Activated T-cell treated with anti-CD3 and anti-CD28 coated beads, Interleukin-2, amount 50 U/mL, for 72 hours (primary cell): Measurements from ENCODE around the gene RERE. TPM values are rescaled to one million over a fixed set of nuclear protein-coding genes. Genes with fewer than 3 reads are reported as not detected.

Experiments
- ATAC-seq, 2 donors: fragments of 150-1000 bp; cut with Tn5 transposase; replicated peaks in 1 of 2; 2 replicates each; pipeline ENCODE4 v1.10.0; 2021; ENCODE audit warnings: moderate library complexity in 2 of 2, mild to moderate bottlenecking in 1 of 2
- DNase-seq, 2 donors: peaks; one replicate each; pipeline ENCODE4 v3.0.0; 2021 to 2022; ENCODE audit warnings: mixed read lengths in 1 of 2
- H3K27ac Mint-ChIP-seq: one replicate; pipeline ENCODE4 v1.8.0; 2022; ENCODE audit warnings: mild to moderate bottlenecking, moderate library complexity, mixed read lengths
- H3K27me3 Mint-ChIP-seq: one replicate; pipeline ENCODE4 v1.8.0; 2022; ENCODE audit warnings: low read depth, mixed read lengths
- H3K36me3 Mint-ChIP-seq, 2 donors: one replicate each; pipeline ENCODE4 v1.8.0; 2022; ENCODE audit warnings: mixed read lengths in 2 of 2, mild to moderate bottlenecking in 1 of 2; ENCODE audit not compliant: insufficient read depth in 2 of 2
- H3K4me1 Mint-ChIP-seq: one replicate; pipeline ENCODE4 v1.8.0; 2022; ENCODE audit warnings: low read depth, mixed read lengths
- H3K4me3 Mint-ChIP-seq, 2 donors: one replicate each; pipeline ENCODE4 v1.8.0; 2022; ENCODE audit warnings: mild to moderate bottlenecking in 2 of 2, mixed read lengths in 2 of 2, moderate library complexity in 2 of 2
- H3K9me3 Mint-ChIP-seq, 2 donors: one replicate each; pipeline ENCODE4 v1.8.0; 2022; ENCODE audit warnings: mixed read lengths in 2 of 2
- total RNA-seq, 2 donors: library from RNA; stranded (reverse); gene quantifications; one replicate each; pipeline ENCODE4 v1.2.3, GENCODE V29; 2022

Gene RERE
- total RNA-seq, 2 donors from 2014 or later, result 98.7 to 105 TPM

DNA sequence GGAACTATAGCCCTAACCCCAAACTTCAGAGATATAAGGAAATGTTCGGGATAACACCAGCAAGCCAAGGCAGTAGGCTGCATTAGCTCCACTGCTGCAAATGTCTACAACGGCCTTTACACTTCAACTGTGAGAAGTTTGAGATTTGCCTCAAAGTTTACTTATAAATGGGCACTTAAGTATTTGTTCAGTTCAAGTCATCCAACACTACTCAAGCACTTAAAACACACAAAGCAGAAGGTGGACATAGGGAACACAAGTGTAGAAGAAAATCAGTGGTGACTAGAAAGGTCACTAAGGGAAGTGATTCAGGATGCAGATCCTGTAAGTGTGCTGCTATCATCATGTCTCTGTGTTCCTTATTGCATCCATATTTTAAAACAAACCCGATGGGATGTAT is 278.9 kb downstream of the RERE start:
- Mint-ChIP-seq H3K4me3 (no peak overlapping the region), H3K27me3 (no peaks in the 10 kb centered on the region)

DNA sequence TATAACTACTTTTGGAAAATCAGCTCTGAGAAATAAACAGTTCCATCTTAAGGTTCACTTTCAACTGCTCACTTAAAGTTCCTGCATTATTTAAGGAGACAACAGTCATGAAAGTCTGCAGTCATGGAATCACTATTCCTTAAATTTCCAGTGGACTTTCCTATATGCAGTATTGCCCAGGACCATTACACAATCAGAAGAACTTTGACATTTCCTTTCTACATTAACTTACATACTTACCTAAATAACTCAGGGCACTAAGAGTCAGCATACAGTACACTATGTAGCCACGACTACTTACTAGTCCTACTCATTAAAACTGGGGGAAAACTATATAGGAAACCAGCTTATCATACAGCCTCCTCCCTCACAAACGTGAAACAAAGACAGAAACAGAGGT is 279.4 kb downstream of the RERE start:
- no peak overlapping the region for H3K27ac Mint-ChIP-seq
- no peaks in the 10 kb centered on the region for H3K27me3 Mint-ChIP-seq
- no peaks in the 10 kb centered on the region for H3K9me3 Mint-ChIP-seq
- DNase-seq (no peak), ATAC-seq (no peak)
- peaks cover 67% of the 10 kb centered on the region for H3K4me1 Mint-ChIP-seq
- H3K36me3 Mint-ChIP-seq, result peaks cover 4 to 11% of the 10 kb centered on the region in 2 donors
- H3K4me3 Mint-ChIP-seq, result no peak overlapping the region

More for the DNA sequence above, 278.9 kb downstream of the RERE start:
- Mint-ChIP-seq H3K27ac (no peak overlapping the region), H3K36me3 (peaks cover 4 to 12% of the 10 kb centered on the region in 2 donors), H3K9me3 (no peaks in the 10 kb centered on the region), H3K4me1 (peaks cover 62% of the 10 kb centered on the region)
- ATAC-seq (no peak), DNase-seq (no peak)

DNA sequence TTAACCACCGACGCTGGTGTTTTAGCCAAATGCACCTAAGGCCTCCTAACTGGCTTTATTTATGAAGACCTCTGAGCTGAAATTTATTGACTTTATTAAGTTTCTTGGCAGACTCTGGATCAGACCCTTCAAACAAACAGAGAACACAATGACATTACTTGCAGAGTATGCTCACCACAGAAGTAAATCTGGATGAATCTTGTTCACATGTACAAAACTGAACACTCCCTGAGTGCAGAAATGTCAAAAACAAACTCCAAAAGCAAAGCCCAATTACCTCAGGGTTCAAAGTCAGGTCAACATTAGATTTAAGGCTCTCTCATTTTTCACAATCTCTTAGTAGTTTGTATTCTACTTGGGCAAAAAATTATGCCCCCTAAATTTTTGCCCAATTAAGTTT is 280.9 kb downstream of the RERE start:
- no peak overlapping the region for H3K4me3 Mint-ChIP-seq
- peaks cover 4 to 11% of the 10 kb centered on the region in 2 donors for H3K36me3 Mint-ChIP-seq
- H3K27me3 Mint-ChIP-seq, result no peaks in the 10 kb centered on the region
- H3K9me3 Mint-ChIP-seq, result no peaks in the 10 kb centered on the region
- DNase-seq, result no peak
- H3K4me1 Mint-ChIP-seq, result peaks cover 68% of the 10 kb centered on the region
- no peak overlapping the region for H3K27ac Mint-ChIP-seq
- no peak for ATAC-seq

DNA sequence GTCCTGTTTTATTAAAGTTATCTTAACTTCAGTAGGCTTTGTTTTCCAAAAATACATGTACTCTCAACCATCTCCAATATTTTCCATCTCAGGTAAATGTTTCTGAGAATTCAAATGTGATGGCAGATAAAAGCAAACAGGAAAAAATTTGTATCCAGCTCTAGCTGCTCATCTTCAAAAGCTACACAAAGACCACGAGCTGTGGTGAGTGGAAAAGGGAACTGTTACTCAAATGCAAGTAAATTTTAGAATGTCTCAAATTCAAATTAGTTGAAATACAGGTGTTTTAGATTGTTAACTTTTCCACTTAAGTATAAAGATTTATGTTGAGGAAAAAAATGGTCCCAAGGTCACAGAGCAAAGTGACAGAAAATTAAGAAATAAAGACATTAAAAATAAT is 283.5 kb downstream of the RERE start:
- Mint-ChIP-seq H3K36me3 (peaks cover 4 to 5% of the 10 kb centered on the region in 2 donors), H3K27ac (peak overlapping the region; percentile 55), H3K9me3 (no peaks in the 10 kb centered on the region), H3K4me1 (peaks cover 51% of the 10 kb centered on the region), H3K27me3 (no peaks in the 10 kb centered on the region), H3K4me3 (peak overlapping the region; percentile 51 to 65)
- DNase-seq (no peak), ATAC-seq (no peak)

DNA sequence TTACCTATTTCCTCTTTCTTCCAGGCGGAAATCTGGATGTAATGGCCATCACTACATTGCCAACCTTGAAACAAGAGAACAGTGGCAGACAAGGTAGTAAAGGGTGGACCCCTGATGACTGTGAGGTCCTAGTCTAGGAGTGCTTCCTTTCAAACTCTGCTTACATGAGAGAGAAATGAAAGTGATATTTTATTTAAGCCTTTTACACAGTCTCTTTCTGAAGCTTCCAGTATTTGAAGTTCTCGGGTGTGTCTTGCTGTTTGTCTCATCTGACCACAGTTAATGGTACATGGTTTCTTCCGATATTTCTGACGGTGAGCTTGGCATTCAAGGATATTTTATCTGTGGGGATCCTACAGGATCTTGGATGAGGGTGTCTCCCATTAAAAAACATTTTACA is 284.3 kb downstream of the RERE start:
- H3K27ac Mint-ChIP-seq, result peak overlapping the region; percentile 55
- no peaks in the 10 kb centered on the region for H3K27me3 Mint-ChIP-seq
- ATAC-seq (peak; percentile 53 to 59), DNase-seq (no peak)
- no peaks in the 10 kb centered on the region for H3K9me3 Mint-ChIP-seq
- H3K4me3 Mint-ChIP-seq, result peak overlapping the region; percentile 51 to 65
- peaks cover 48% of the 10 kb centered on the region for H3K4me1 Mint-ChIP-seq
- peaks cover 4 to 5% of the 10 kb centered on the region in 2 donors for H3K36me3 Mint-ChIP-seq

DNA sequence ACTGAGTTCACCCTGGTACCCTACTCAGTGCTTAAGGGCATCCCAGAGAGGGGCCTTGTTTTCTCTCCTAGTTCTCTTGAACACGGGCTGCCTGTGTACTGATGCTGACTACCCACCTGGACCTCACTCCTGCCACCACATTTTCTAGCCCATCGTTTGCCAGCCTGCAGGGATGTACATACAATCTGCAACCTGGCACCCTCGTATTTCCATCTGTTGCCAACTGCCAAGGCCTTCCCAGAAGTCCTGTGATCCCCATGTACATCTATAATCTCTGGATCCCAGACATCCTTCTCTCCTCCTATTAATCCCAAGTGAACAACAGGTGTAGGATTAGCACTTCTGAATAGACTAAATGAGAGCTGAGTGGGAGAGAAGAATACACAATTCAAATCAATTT is 287.5 kb downstream of the RERE start:
- Mint-ChIP-seq H3K9me3 (no peaks in the 10 kb centered on the region), H3K36me3 (peaks cover 2 to 6% of the 10 kb centered on the region in 2 donors), H3K27me3 (no peaks in the 10 kb centered on the region), H3K4me3 (no peak overlapping the region), H3K4me1 (peaks cover 43% of the 10 kb centered on the region), H3K27ac (no peak overlapping the region)
- DNase-seq, result no peak
- ATAC-seq, result no peak

DNA sequence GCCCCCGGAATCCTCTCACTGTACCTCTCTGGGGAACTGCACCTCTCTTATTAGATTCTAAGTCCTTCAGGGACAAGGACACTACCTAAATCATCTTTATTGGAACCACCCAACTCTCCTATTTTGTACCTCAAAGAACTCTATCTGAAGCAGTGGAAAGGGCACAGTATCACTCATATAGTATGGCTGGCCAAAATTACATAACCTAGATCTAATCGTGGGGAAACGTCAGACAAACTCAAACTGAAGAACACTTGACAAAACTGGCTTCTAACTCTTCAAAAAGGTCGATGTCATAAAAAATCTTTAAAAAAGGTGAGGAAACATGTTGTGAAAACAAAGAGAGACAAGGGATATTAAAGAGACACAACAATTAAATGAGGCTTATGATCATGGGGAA is 289.5 kb downstream of the RERE start:
- DNase-seq, result no peak
- H3K27ac Mint-ChIP-seq, result peak overlapping the region; percentile 64

DNA sequence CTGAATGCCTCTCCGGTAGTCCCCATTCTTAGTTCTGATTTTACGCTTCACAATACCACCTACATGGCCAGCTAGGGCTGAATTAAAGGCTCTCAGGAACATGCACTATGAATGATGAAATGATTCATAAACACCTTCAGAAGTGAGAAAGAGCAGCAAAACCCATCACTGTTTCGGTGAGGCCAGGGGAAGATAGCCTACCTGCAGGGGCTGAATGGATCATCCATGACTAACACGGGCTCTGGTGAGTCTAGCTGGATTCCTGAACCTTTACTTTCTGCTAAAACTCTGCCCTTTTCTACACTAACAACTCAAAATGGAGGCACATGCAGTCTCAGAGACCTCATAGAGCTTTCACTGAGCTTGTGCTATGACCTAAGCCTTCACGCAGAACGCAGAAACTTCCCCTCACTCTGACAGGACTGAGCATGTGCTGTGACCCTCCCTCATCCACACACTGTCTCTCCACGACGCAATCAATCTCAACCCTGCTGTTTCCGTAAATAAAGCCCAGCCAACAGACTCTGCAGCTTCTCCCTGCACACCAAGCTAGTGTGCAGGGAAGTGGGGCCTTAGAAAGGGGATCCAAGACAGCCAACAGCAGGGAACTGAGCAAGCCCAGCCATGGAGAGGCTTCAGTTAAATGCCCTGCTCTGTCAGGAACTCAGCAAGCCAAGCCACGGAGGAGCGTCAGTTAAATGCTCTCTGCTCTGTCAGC is 291.7 kb downstream of the RERE start:
- ATAC-seq (peak; percentile 91 to 93), DNase-seq (peak; percentile 76 to 87)
- H3K36me3 Mint-ChIP-seq, result peaks cover 4 to 20% of the 10 kb centered on the region in 2 donors
- no peaks in the 10 kb centered on the region for H3K27me3 Mint-ChIP-seq
- peaks cover 36% of the 10 kb centered on the region for H3K4me1 Mint-ChIP-seq
- H3K4me3 Mint-ChIP-seq, result no peak overlapping the region
- H3K9me3 Mint-ChIP-seq, result no peaks in the 10 kb centered on the region
- H3K27ac Mint-ChIP-seq, result no peak overlapping the region

More for the DNA sequence above, 289.5 kb downstream of the RERE start:
- peaks cover 23% of the 10 kb centered on the region for H3K4me1 Mint-ChIP-seq
- H3K36me3 Mint-ChIP-seq, result peaks cover 4 to 11% of the 10 kb centered on the region in 2 donors
- H3K9me3 Mint-ChIP-seq, result no peaks in the 10 kb centered on the region
- no peak for ATAC-seq
- H3K27me3 Mint-ChIP-seq, result no peaks in the 10 kb centered on the region
- H3K4me3 Mint-ChIP-seq, result peak overlapping the region in 1 of 2 donors; percentile 2

DNA sequence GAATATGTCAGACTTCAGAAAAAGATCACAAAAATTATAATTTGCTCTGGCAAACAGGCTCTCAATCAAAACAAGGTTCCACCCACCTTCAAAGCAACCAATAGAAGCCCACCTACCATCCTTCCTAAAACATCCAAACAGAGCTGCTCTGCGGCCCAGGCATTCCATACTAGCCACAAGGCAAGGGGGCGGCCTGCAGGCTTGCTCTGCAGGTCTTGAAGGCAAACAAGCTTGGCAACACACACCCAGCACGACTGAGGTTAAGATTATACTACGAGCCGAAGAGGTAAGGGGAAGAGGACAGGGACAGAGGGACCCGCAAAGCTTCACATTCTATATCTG is 292.3 kb downstream of the RERE start:
- no peak overlapping the region for H3K4me3 Mint-ChIP-seq
- H3K27ac Mint-ChIP-seq, result no peak overlapping the region
- peaks cover 4 to 20% of the 10 kb centered on the region in 2 donors for H3K36me3 Mint-ChIP-seq
- DNase-seq, result no peak
- no peaks in the 10 kb centered on the region for H3K27me3 Mint-ChIP-seq
- no peaks in the 10 kb centered on the region for H3K9me3 Mint-ChIP-seq
- H3K4me1 Mint-ChIP-seq, result peaks cover 41% of the 10 kb centered on the region
- no peak for ATAC-seq

DNA sequence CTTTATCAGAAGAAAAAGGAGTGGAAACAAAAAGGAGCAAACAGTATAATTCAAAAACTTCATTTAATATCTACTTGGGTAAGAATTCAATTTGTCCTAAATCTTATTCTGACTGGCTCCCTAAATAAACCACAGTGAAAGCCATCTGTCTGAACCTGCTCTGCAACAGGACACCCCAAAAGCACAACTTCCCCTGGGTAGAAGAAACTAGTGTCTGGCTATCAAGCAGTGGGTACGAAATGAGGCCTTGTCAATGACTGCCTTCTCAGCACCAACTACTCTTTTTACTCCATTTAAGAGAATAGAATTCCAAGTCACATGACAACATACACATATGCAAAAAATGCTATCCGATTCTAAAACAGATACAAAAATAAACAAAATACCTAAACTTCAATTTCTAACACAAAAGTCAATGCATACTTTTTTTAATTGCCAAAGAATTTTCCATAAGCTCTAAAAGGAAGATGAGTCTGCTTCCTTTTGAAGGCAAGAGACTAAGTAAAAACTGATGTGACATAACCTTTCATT is 292.7 kb downstream of the RERE start:
- ATAC-seq (no peak), DNase-seq (no peak)
- Mint-ChIP-seq H3K4me3 (no peak overlapping the region), H3K4me1 (peaks cover 41% of the 10 kb centered on the region), H3K9me3 (no peaks in the 10 kb centered on the region), H3K27me3 (no peaks in the 10 kb centered on the region), H3K27ac (no peak overlapping the region), H3K36me3 (peaks cover 1 to 20% of the 10 kb centered on the region in 2 donors)

DNA sequence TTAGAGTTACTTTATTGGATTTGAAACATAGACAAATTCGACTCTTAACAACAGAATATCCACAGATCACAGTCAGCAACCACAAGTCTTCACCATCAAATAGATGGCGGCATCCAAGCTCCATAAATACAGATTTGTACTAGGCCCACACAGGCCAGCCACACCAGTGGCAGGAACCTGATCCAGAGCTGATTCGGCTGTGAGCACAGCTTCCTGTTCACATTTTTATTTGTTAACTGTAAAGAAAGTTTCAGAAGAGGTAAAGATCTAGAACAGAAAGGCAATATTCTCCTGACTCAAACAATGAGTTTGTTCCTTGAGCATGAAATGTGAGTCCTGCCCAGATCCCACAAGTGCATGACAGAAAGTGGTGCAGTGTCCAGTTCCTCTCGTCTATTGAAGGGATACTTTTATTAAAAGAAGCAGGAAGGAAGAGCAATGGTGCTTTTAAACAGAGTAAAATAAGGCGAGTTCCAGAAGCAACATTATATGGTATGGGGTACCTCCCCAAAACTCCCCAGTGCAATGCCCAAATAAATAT is 293.7 kb downstream of the RERE start:
- Mint-ChIP-seq H3K27ac (no peak overlapping the region), H3K36me3 (peaks cover 1 to 20% of the 10 kb centered on the region in 2 donors), H3K9me3 (no peaks in the 10 kb centered on the region), H3K27me3 (no peaks in the 10 kb centered on the region), H3K4me1 (peaks cover 42% of the 10 kb centered on the region), H3K4me3 (no peak overlapping the region)
- DNase-seq (peak; percentile 22 to 27), ATAC-seq (no peak)

DNA sequence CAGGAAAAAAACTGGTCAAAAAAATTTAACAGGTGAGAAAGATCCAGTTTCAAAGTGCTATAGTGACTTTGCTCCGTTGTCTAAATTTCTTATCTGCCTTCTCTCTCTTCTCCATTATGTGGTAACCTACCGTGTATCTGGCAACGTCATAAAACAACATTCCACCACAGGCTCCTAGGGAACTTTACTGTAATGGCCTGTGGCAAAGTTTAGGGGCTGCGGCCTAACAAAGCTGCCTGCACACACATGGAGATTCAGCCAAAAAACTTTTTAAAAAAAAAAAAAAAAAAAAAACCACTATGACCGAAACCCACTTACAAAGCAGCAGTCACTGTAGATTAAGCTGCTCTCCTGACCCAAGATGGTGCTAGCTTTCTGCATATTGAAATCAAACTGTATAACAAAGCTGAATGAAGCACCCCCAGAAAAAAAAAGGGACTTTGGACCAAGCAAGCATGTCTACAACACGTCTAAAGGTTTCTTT is 296.9 kb downstream of the RERE start:
- ATAC-seq (no peak), DNase-seq (no peak)
- peak overlapping the region in 1 of 2 donors; percentile 24 for H3K4me3 Mint-ChIP-seq
- no peaks in the 10 kb centered on the region for H3K27me3 Mint-ChIP-seq
- H3K27ac Mint-ChIP-seq, result no peak overlapping the region
- peaks cover 63% of the 10 kb centered on the region for H3K4me1 Mint-ChIP-seq
- peaks cover 1 to 15% of the 10 kb centered on the region in 2 donors for H3K36me3 Mint-ChIP-seq
- no peaks in the 10 kb centered on the region for H3K9me3 Mint-ChIP-seq

DNA sequence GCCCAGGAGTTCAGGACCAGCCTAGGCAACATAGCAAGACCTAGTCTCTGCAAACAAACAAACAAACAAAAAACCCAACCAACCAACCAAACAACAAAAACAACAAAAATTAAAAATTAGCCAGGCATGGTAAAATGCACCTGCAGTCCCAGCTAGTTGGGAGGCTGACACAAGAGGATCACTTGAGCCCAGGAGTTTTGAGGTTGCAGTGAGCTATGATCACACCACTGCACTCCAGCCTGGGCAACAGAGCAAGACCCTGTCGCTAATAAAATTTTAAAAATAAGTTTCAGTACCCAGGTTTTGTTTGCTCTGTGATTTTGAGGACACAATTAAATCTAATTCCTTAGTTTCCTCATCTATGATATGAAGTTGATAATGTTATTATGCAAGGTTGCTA is 298.3 kb downstream of the RERE start:
- Mint-ChIP-seq H3K27ac (no peak overlapping the region), H3K36me3 (peaks cover 1 to 15% of the 10 kb centered on the region in 2 donors), H3K4me1 (peaks cover 76% of the 10 kb centered on the region), H3K27me3 (no peaks in the 10 kb centered on the region), H3K9me3 (no peaks in the 10 kb centered on the region), H3K4me3 (no peak overlapping the region)
- DNase-seq (no peak), ATAC-seq (no peak)
